ENCODE measurements around the gene MTA2. TPM values are rescaled to one million over a fixed set of nuclear protein-coding genes. Genes with fewer than 3 reads are reported as not detected.
A peak's percentile ranks its signal among the peaks of the same experiment; 100 is the strongest.

The MTA2 gene
- total RNA-seq, 1 donor from 2014 or later: 79.2 TPM

DNA sequence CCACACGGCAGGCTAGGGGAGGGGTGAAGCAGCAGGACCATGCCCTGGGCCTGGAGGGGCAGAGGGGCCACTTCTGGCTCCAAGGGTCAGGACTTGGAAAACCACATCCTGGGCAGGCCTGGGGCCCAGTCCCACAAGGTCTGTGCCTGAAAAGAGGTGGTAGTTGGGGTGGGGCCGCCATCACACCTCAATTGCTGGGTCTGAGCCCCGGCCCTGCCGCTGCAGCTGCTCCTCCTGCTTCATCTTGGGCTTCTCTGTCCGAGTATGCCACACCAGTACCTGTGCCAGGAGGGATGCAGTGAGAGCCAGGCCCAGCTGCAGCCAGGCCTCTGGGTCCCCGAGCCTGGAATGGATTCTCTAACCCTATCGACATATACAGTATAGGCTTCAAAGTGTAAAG, 13.9 kb upstream of the MTA2 start:
- TF ChIP-seq CTCF (IDR thresholded peaks at IDR 0.05): no peak
- Histone ChIP-seq H3K4me1 (peaks cover 9 to 22% of the 10 kb centered on the region in 2 donors), H3K4me3 (no peak overlapping the region), H3K27me3 (no peaks in the 10 kb centered on the region), H3K27ac (no peak overlapping the region), H3K36me3 (peaks cover 18 to 28% of the 10 kb centered on the region in 2 donors), H3K9me3 (no peaks in the 10 kb centered on the region)
- no peak for DNase-seq (ENCODE audit: low spot score in 2 of 2)
- intact Hi-C loops (cut with DNase I): no loop called here

DNA sequence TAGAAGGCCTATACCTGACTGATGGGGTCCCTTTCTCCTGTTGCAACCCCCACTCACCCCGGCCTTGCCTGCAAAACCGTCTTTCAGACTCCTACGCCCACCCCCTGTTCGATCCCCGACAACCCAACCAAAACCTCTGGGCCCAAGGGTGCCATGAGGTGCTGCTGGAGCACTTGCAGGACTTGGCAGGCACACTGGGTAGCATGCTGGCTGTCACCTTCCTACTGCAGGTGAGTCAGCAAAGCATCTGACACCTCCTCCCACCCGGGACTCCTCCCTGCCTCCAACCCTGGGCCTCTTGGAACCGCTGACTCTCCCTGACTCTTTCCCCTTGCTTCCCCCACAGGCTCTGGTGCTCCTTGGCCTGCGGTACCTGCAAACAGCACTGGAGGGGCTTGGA, 12.6 kb upstream of the MTA2 start:
- H3K36me3 ChIP-seq: peaks cover 27 to 38% of the 10 kb centered on the region in 2 donors
- intact Hi-C loops (cut with DNase I): loop anchor here (5.0 kb wide), 1 partner anchor 218 kb away; the partner anchor contains the start of genes STX5 and TEX54
- no peaks in the 10 kb centered on the region for H3K9me3 ChIP-seq
- no peaks in the 10 kb centered on the region for H3K27me3 ChIP-seq
- H3K27ac ChIP-seq: peak overlapping the region; percentile 98 to 99
- H3K4me3 ChIP-seq: no peak overlapping the region
- no peak for TF ChIP-seq CTCF (IDR thresholded peaks at IDR 0.05)
- peaks cover 11 to 27% of the 10 kb centered on the region in 2 donors for H3K4me1 ChIP-seq
- no peak for DNase-seq (ENCODE audit: low spot score in 2 of 2)

- Histone ChIP-seq H3K9me3 (no peaks in the 10 kb centered on the region), H3K4me3 (peak overlapping the region; percentile 82 to 92), H3K36me3 (peaks cover 34 to 44% of the 10 kb centered on the region in 2 donors), H3K27me3 (no peaks in the 10 kb centered on the region), H3K4me1 (peaks cover 11 to 27% of the 10 kb centered on the region in 2 donors), H3K27ac (peak overlapping the region; percentile 98 to 99)
- intact Hi-C loops (cut with DNase I): loop anchor here (1.0 to 5.0 kb wide), 4 partner anchors 8 to 219 kb away; partner anchors contain the start of genes B3GAT3, C11orf98, CSKMT and INTS5
- no peak for TF ChIP-seq CTCF (IDR thresholded peaks at IDR 0.05)
- peak in 1 of 2 donors; percentile 80 for DNase-seq (ENCODE audit: low spot score in 2 of 2)
Observed at GRCh38 chr11:62613291-62613778, 11.7 kb upstream of the MTA2 start.

DNA sequence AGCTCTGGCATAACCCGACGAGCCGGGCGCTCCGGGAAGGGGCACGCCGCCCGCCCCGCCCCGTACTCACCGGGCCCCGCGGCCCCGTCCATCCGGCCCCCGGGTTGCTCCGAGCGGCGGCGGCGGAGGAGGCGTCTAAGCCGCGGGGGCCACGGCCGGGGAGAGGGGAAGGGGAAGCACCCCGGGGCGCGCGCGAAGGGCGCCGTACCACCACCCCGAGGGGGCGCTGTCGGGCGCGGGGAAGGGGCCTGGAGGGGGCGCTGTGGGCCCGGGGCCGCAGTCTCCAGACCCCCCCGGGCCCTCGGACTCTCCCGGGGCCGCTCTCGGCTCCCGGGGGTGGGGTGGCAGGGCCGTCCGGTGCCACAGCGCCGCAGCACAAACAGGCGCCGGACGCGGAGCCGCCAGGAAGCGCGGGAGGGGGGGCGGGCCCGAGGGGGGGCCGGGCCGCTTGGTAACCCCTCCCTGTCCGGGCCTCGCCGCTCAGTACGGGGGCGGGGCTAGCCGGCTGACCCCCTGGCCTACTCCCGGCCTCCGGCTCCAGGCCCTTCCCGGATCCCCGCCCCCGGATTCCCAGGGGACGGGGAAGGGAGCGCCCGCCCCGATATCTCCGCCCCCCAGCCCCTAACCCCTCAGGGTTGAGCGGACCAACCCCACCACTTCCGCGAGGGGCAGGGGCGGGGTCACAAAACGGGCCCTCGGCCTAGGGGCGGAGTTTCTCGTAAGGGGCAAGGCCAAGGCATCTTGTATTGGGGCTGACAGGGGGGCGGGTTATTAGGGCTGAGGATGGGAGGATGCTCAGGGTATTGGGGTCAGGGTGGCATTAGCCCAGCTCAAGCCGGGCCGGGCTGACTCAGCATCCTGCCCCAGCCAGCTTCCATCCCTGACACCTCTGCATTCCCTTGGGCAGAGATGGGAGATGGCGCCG, 11.0 kb upstream of the MTA2 start, which contains the start of the genes EML3 and ROM1:
Gene EML3 (minus strand): TSS at position 410 of the 925 bp plus-strand sequence. CDS start 318 bp downstream, at position 92.
Gene ROM1 (plus strand): TSS at position 892 of the 925 bp plus-strand sequence. CDS start 25 bp downstream, at position 917.
- H3K36me3 ChIP-seq: peaks cover 40 to 49% of the 10 kb centered on the region in 2 donors
- H3K9me3 ChIP-seq: no peaks in the 10 kb centered on the region
- H3K27me3 ChIP-seq: no peaks in the 10 kb centered on the region
- H3K4me3 ChIP-seq: peak within 1 kb of the TSS; percentile 82 to 92
- intact Hi-C loops (cut with DNase I): loop anchor here (1.0 to 5.0 kb wide), 6 partner anchors 9 to 220 kb away; partner anchors contain the start of genes B3GAT3, C11orf98, CSKMT and INTS5
- peak; percentile 81 to 97 for DNase-seq (ENCODE audit: low spot score in 2 of 2)
- H3K4me1 ChIP-seq: peaks cover 11 to 27% of the 10 kb centered on the region in 2 donors
- H3K27ac ChIP-seq: peak within 1 kb of the TSS; percentile 98 to 99
- TF ChIP-seq CTCF (IDR thresholded peaks at IDR 0.05): peak; percentile 73 to 95 (median 87)

- peak overlapping the region; percentile 98 to 99 for H3K27ac ChIP-seq
- intact Hi-C loops (cut with DNase I): loop anchor here (1.0 to 5.0 kb wide), 5 partner anchors 10 to 220 kb away; partner anchors contain the start of genes C11orf98, CSKMT, INTS5 and STX5
- H3K4me3 ChIP-seq: peak overlapping the region; percentile 82 to 92
- peaks cover 11 to 27% of the 10 kb centered on the region in 2 donors for H3K4me1 ChIP-seq
- peak in 1 of 2 donors; percentile 78 for DNase-seq (ENCODE audit: low spot score in 2 of 2)
- no peak for TF ChIP-seq CTCF (IDR thresholded peaks at IDR 0.05)
- H3K36me3 ChIP-seq: peaks cover 45 to 50% of the 10 kb centered on the region in 2 donors
- H3K27me3 ChIP-seq: no peaks in the 10 kb centered on the region
- no peaks in the 10 kb centered on the region for H3K9me3 ChIP-seq
Observed at GRCh38 chr11:62611705-62612365, 10.2 kb upstream of the MTA2 start.
